ENCODE data around the gene AKAP13. TPM values are rescaled to one million over a fixed set of nuclear protein-coding genes. Genes with fewer than 3 reads are reported as not detected.

Gene AKAP13
- polyA plus RNA-seq, 1 of the 3 experiments (the other 2 are of a cell fraction) = 8.4 TPM

DNA sequence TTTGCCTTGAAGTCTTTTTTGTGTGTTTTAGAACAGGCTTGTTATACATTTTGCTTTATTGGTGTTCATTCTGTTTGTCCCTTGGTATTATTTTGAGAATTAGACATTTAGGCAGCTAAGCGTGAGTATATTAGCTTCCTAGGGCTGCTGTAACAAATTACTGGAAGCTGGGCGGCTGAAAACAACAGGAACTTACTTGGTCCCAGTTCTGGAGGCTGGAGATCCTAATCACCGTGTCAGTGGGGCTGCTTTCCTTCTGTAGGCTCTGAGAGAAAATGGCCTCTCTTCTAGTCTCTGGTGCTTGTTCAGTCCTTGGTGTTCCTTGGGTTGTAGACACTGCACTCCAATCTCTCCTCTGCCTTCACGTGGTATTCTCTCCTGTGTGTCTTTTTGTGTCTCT, 272.1 kb downstream of the AKAP13 start:
- ChIA-PET CTCF (interaction anchor here (1.6 kb wide), 1 partner anchor 356 kb away, joined by 5 read pairs; no protein-coding TSS in a partner anchor), POLR2A (no interaction called here)
- WGBS (ENCODE audit: low lambda C conversion rate) = 76% methylated on average over 4 of the region's 4 CpGs
- Histone ChIP-seq H2AFZ (ENCODE audit: low read depth) (no peak overlapping the region), H3K9me3 (no peaks in the 10 kb centered on the region), H3K9ac (no peak overlapping the region), H3K4me1 (ENCODE audit: control insufficient read depth in 1 of 2, insufficient read depth in 2 of 2, low read depth in 1 of 2, low read length in 1 of 2) (peaks cover 6 to 13% of the 10 kb centered on the region in 2 experiments; a peak in 2 of 4 replicates), H3K27me3 (ENCODE audit: insufficient read depth) (no peaks in the 10 kb centered on the region), H4K20me1 (ENCODE audit: insufficient read depth) (no peaks in the 10 kb centered on the region), H3K27ac (ENCODE audit: low read depth in 2 of 2, low read length in 1 of 2) (peak overlapping the region in 1 of 2 experiments; percentile 80; a peak in 2 of 4 replicates), H3K4me3 (ENCODE audit: low read depth in 2 of 2, low read length in 1 of 2) (no peak overlapping the region), H3K9me2 (no peaks in the 10 kb centered on the region), H3F3A (replicated peaks; ENCODE audit: insufficient read depth) (peaks cover 4% of the 10 kb centered on the region), H3K4me2 (no peak overlapping the region), H3K36me3 (replicated peaks in 1 of 2; ENCODE audit: control insufficient read depth in 1 of 2, insufficient read depth in 2 of 2, low read length in 1 of 2) (peaks cover 13 to 31% of the 10 kb centered on the region in 2 experiments), H3K79me2 (ENCODE audit: insufficient read depth) (peaks cover 7% of the 10 kb centered on the region; the same call in 1 of the 2 replicates)
- DNase-seq = peak; percentile 45
- TF ChIP-seq NFIC (IDR thresholded peaks at IDR 0.05; ENCODE audit: borderline replicate concordance) = no peak
- 0 out of 2 replicates have a peak, but pooled peaks have one; percentile 23 for TF ChIP-seq RCOR1 (IDR thresholded peaks at IDR 0.05; ENCODE audit: low read length)
- TF ChIP-seq RAD21 (IDR thresholded peaks at IDR 0.05; ENCODE audit: low read length) = peak; percentile 8; the same call in 1 of the 2 replicates
- TF ChIP-seq JUND (IDR thresholded peaks at IDR 0.05) = no peak
- no peak for TF ChIP-seq TAF1 (IDR thresholded peaks at IDR 0.05; ENCODE audit: borderline replicate concordance, low read depth, low read length)
- peak; percentile 85 for TF ChIP-seq GATA2 (CRISPR knock-in tag; IDR thresholded peaks at IDR 0.05)

DNA sequence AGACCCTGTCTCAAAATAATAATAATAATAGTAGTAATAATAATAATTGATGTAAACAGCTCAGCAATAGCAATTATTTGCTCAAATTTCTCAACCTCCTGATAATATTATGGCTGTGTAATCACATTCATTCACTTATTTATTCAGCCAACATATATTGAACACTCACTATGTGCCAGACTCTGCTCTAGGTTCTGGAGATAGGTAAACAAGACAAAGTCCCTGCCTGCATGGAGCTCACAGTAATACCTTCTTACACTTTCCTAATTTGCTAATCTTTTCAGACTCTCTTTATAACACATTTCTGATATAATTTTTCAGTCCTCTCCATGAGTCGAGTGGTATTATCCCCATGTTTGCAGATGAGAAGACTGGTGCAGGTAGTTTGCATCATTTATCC, 276.7 kb downstream of the AKAP13 start:
- no peaks in the 10 kb centered on the region for H3K79me2 ChIP-seq (ENCODE audit: insufficient read depth)
- no peaks in the 10 kb centered on the region for H3K9me2 ChIP-seq
- H3K4me1 ChIP-seq (ENCODE audit: control insufficient read depth in 1 of 2, insufficient read depth in 2 of 2, low read depth in 1 of 2, low read length in 1 of 2) = peaks cover 0 to 7% of the 10 kb centered on the region in 2 experiments; a peak in 2 of 4 replicates
- CTCF ChIA-PET = interaction anchor here (1.4 kb wide), 1 partner anchor 39 kb away, joined by 4 read pairs; no protein-coding TSS in a partner anchor
- POLR2A ChIA-PET = no interaction called here
- H3K36me3 ChIP-seq (replicated peaks in 1 of 2; ENCODE audit: control insufficient read depth in 1 of 2, insufficient read depth in 2 of 2, low read length in 1 of 2) = peaks cover 21 to 39% of the 10 kb centered on the region in 2 experiments
- no peak overlapping the region for H3K27ac ChIP-seq (ENCODE audit: low read depth in 2 of 2, low read length in 1 of 2)
- no peak overlapping the region for H3K4me2 ChIP-seq
- H3K27me3 ChIP-seq (ENCODE audit: insufficient read depth) = no peaks in the 10 kb centered on the region
- no peak for DNase-seq
- TF ChIP-seq RCOR1 (IDR thresholded peaks at IDR 0.05; ENCODE audit: low read length) = no peak
- TF ChIP-seq, protein P1, sequence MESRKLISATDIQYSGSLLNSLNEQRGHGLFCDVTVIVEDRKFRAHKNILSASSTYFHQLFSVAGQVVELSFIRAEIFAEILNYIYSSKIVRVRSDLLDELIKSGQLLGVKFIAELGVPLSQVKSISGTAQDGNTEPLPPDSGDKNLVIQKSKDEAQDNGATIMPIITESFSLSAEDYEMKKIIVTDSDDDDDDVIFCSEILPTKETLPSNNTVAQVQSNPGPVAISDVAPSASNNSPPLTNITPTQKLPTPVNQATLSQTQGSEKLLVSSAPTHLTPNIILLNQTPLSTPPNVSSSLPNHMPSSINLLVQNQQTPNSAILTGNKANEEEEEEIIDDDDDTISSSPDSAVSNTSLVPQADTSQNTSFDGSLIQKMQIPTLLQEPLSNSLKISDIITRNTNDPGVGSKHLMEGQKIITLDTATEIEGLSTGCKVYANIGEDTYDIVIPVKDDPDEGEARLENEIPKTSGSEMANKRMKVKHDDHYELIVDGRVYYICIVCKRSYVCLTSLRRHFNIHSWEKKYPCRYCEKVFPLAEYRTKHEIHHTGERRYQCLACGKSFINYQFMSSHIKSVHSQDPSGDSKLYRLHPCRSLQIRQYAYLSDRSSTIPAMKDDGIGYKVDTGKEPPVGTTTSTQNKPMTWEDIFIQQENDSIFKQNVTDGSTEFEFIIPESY (IDR thresholded peaks at IDR 0.05; ENCODE audit: borderline replicate concordance, low read depth) = no peak
- TF ChIP-seq EZH2phosphoT487 (IDR thresholded peaks at IDR 0.05; ENCODE audit: borderline replicate concordance, low read depth) = no peak
- TF ChIP-seq YY1 (IDR thresholded peaks at IDR 0.05; ENCODE audit: low read depth) = no peak
- TF ChIP-seq SIN3A (IDR thresholded peaks at IDR 0.05; ENCODE audit: borderline replicate concordance, low read depth, low read length) = no peak
- TF ChIP-seq TCF12 (IDR thresholded peaks at IDR 0.05) = no peak
- H3K9ac ChIP-seq = no peak overlapping the region
- no peaks in the 10 kb centered on the region for H4K20me1 ChIP-seq (ENCODE audit: insufficient read depth)
- no peaks in the 10 kb centered on the region for H3F3A ChIP-seq (replicated peaks; ENCODE audit: insufficient read depth)
- H3K4me3 ChIP-seq (ENCODE audit: low read depth in 2 of 2, low read length in 1 of 2) = no peak overlapping the region
- 44% methylated on average over 1 of the region's 1 CpG for WGBS (ENCODE audit: low lambda C conversion rate)
- no peak overlapping the region for H2AFZ ChIP-seq (ENCODE audit: low read depth)
- no peaks in the 10 kb centered on the region for H3K9me3 ChIP-seq

All from SK-N-SH (cell line).